22Rv1 (cell line): ENCODE data around the gene MRPL54.
"Not testable (repeated sequence)": the region's sequence is repeated elsewhere in the genome, so short reads cannot be mapped to it uniquely, and the experiment has no call there.

Experiments
- CTCF ChIP-seq: fragments of 450-650 bp; IDR thresholded peaks from 2 replicates; pipeline ENCODE4 v1.5.1; 2017; ENCODE audit warnings: mild to moderate bottlenecking
- ZFX ChIP-seq: fragments of 450-650 bp; IDR thresholded peaks from 2 replicates; pipeline ENCODE4 v1.6.1; 2017; ENCODE audit warnings: antibody characterized with exemption, borderline replicate concordance

GRCh38 chr19:3757705-3758104 lies 4.8 kb upstream of the MRPL54 start:
- TF ChIP-seq CTCF, ZFX: not testable (repeated sequence)
